SK-N-SH (cell line): ENCODE data around the gene SPINK8.

Experiments used
- CHD2 ChIP-seq: fragments of 150-350 bp; IDR thresholded peaks from 2 replicates; pipeline ENCODE4 v1.6.1; 2018; ENCODE audit warnings: low read length; ENCODE audit not compliant: partially characterized antibody
- ELF1 ChIP-seq: IDR thresholded peaks from 2 replicates; pipeline ENCODE4 v1.4.0; 2012
- FOXM1 ChIP-seq: IDR thresholded peaks from 2 replicates; pipeline ENCODE4 v1.4.0; 2012; ENCODE audit warnings: low read depth, mild to moderate bottlenecking
- GABPA ChIP-seq: IDR thresholded peaks from 2 replicates; pipeline ENCODE4 v1.4.0; 2012; ENCODE audit warnings: low read depth, mild to moderate bottlenecking
- MAX ChIP-seq: IDR thresholded peaks from 2 replicates; pipeline ENCODE4 v1.4.0; 2012; ENCODE audit warnings: low read depth
- MEF2A ChIP-seq: IDR thresholded peaks from 2 replicates; pipeline ENCODE4 v1.4.0; 2012; ENCODE audit warnings: low read depth, borderline replicate concordance
- NFIC ChIP-seq: IDR thresholded peaks from 2 replicates; pipeline ENCODE4 v1.4.0; 2012; ENCODE audit warnings: borderline replicate concordance
- TAF1 ChIP-seq: IDR thresholded peaks from 2 replicates; pipeline ENCODE4 v1.6.1; 2012; ENCODE audit warnings: low read depth, mild to moderate bottlenecking, low read length, moderate library complexity, borderline replicate concordance
- USF1 ChIP-seq: IDR thresholded peaks from 2 replicates; pipeline ENCODE4 v1.4.0; 2012; ENCODE audit warnings: low read depth, borderline replicate concordance
- TF ChIP-seq, protein P1 (sequence below): fragments of 200-600 bp; sonication (generic); IDR thresholded peaks from 2 replicates; pipeline ENCODE4 v1.6.1; 2017; ENCODE audit warnings: antibody characterized with exemption, mild to moderate bottlenecking, moderate library complexity
- TF ChIP-seq, protein P2 (sequence below): IDR thresholded peaks from 2 replicates; pipeline ENCODE4 v1.4.0; 2012; ENCODE audit warnings: low read depth, borderline replicate concordance

DNA sequence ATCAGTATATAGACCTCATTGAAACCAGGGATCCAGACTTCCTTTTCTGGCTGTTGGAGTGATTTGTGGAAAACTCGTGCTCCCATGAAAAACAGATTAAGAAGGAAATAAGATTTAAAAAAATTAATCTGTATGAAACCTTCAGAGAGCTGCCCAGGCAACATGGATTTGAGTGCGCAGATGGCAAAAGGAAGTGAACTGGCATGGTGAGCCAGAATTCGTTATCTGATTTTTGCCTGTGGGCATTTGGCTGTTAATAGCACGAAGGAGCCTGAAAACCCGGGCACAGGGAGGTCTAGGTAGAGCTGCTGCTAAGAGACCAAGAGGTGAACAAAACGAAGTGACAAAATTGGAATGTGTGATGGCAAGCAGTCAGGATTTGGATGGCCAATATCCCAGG, 19.1 kb upstream of the SPINK8 start:
- TF ChIP-seq TAF1, result no peak
- no peak for TF ChIP-seq MEF2A
- TF ChIP-seq, protein P1, sequence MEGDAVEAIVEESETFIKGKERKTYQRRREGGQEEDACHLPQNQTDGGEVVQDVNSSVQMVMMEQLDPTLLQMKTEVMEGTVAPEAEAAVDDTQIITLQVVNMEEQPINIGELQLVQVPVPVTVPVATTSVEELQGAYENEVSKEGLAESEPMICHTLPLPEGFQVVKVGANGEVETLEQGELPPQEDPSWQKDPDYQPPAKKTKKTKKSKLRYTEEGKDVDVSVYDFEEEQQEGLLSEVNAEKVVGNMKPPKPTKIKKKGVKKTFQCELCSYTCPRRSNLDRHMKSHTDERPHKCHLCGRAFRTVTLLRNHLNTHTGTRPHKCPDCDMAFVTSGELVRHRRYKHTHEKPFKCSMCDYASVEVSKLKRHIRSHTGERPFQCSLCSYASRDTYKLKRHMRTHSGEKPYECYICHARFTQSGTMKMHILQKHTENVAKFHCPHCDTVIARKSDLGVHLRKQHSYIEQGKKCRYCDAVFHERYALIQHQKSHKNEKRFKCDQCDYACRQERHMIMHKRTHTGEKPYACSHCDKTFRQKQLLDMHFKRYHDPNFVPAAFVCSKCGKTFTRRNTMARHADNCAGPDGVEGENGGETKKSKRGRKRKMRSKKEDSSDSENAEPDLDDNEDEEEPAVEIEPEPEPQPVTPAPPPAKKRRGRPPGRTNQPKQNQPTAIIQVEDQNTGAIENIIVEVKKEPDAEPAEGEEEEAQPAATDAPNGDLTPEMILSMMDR, result no peak
- no peak for TF ChIP-seq ELF1
- TF ChIP-seq GABPA, result no peak
- no peak for TF ChIP-seq FOXM1
- no peak for TF ChIP-seq USF1
- TF ChIP-seq CHD2, result peak; percentile 79
- no peak for TF ChIP-seq NFIC
- no peak for TF ChIP-seq MAX
- TF ChIP-seq, protein P2, sequence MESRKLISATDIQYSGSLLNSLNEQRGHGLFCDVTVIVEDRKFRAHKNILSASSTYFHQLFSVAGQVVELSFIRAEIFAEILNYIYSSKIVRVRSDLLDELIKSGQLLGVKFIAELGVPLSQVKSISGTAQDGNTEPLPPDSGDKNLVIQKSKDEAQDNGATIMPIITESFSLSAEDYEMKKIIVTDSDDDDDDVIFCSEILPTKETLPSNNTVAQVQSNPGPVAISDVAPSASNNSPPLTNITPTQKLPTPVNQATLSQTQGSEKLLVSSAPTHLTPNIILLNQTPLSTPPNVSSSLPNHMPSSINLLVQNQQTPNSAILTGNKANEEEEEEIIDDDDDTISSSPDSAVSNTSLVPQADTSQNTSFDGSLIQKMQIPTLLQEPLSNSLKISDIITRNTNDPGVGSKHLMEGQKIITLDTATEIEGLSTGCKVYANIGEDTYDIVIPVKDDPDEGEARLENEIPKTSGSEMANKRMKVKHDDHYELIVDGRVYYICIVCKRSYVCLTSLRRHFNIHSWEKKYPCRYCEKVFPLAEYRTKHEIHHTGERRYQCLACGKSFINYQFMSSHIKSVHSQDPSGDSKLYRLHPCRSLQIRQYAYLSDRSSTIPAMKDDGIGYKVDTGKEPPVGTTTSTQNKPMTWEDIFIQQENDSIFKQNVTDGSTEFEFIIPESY, result no peak
